Vagina (tissue), 2 donors: ENCODE data around the gene DEPP1. TPM values are rescaled to one million over a fixed set of nuclear protein-coding genes. Genes with fewer than 3 reads are reported as not detected.

Source experiments
- DNase-seq, 2 donors: peaks; one replicate each; pipeline ENCODE4 v3.0.0-alpha.2; 2017; ENCODE audit errors: extremely low spot score in 2 of 2
- H3K27ac ChIP-seq: fragments of 200-600 bp; sonication (generic); one replicate; pipeline ENCODE4 v1.5.1; 2019
- H3K27me3 ChIP-seq: fragments of 200-600 bp; sonication (generic); one replicate; pipeline ENCODE4 v1.5.1; 2019
- H3K36me3 ChIP-seq, 2 donors: fragments of 200-600 bp; sonication (generic); one replicate each; pipeline ENCODE4 v1.5.1; 2017 to 2019
- H3K4me1 ChIP-seq: fragments of 200-600 bp; sonication (generic); one replicate; pipeline ENCODE4 v1.5.1; 2019
- H3K4me3 ChIP-seq, 2 donors: fragments of 200-600 bp; sonication (generic); 1 replicate in 1 of 2; 2 replicates in 1 of 2; pipeline ENCODE4 v1.5.1; 2016 to 2019
- H3K9me3 ChIP-seq: fragments of 200-600 bp; sonication (generic); one replicate; pipeline ENCODE4 v1.5.1; 2019
- CTCF ChIP-seq, 3 experiments: fragments of 450-650 bp in 2 of 3; fragments of 200-600 bp in 1 of 3; sonication (generic) in 1 of 3; IDR thresholded peaks; one replicate each; pipeline ENCODE4 v1.5.1; 2017 to 2019; ENCODE audit warnings: antibody characterized with exemption in 3 of 3, mild to moderate bottlenecking in 2 of 3, moderate library complexity in 2 of 3
- POLR2A ChIP-seq, 2 donors: fragments of 450-650 bp; IDR thresholded peaks; one replicate each; pipeline ENCODE4 v1.6.1; 2017; ENCODE audit warnings: antibody characterized with exemption in 2 of 2, mild to moderate bottlenecking in 2 of 2, moderate library complexity in 2 of 2
- POLR2AphosphoS5 ChIP-seq, 2 donors: sonication (generic); formaldehyde crosslinking; IDR thresholded peaks; one replicate each; pipeline ENCODE4 v1.9.0; 2017; ENCODE audit warnings: antibody characterized with exemption in 2 of 2, mild to moderate bottlenecking in 2 of 2, low read depth in 1 of 2; ENCODE audit not compliant: insufficient read depth in 1 of 2
- intact Hi-C: fragments of 100-400 bp; cut with DNase I; formaldehyde crosslinking; loops from one replicate; pipeline ENCODE4 v1.15.1; 2023
- total RNA-seq: library from RNA; depleted of rRNA; stranded (reverse); fragments of >200 nt; gene quantifications from one replicate; pipeline ENCODE4 v1.2.3, GENCODE V29; 2016

DEPP1 gene
- total RNA-seq, 1 donor from 2014 or later, result 155 TPM

- Histone ChIP-seq H3K27me3 (no peaks in the 10 kb centered on the region), H3K27ac (no peak overlapping the region), H3K4me1 (peaks cover 17% of the 10 kb centered on the region), H3K9me3 (no peaks in the 10 kb centered on the region), H3K36me3 (no peaks in the 10 kb centered on the region), H3K4me3 (no peak overlapping the region)
- intact Hi-C loops, result no loop called here
- no peak for DNase-seq
- no peak for TF ChIP-seq POLR2AphosphoS5 (IDR thresholded peaks at IDR 0.05; ENCODE audit: insufficient read depth in 1 of 2, low read depth in 1 of 2)
- no peak for TF ChIP-seq POLR2A (IDR thresholded peaks at IDR 0.05)
- no peak for TF ChIP-seq CTCF (IDR thresholded peaks at IDR 0.05)
Measured at GRCh38 chr10:44938956-44939355, 39.7 kb downstream of the DEPP1 start.

- DNase-seq, result no peak
- intact Hi-C loops, result no loop called here
- Histone ChIP-seq H3K27ac (no peak overlapping the region), H3K4me1 (peaks cover 22% of the 10 kb centered on the region), H3K36me3 (no peaks in the 10 kb centered on the region), H3K9me3 (no peaks in the 10 kb centered on the region), H3K27me3 (no peaks in the 10 kb centered on the region), H3K4me3 (no peak overlapping the region)
- TF ChIP-seq POLR2AphosphoS5 (IDR thresholded peaks at IDR 0.05; ENCODE audit: insufficient read depth in 1 of 2, low read depth in 1 of 2), result no peak
- TF ChIP-seq CTCF (IDR thresholded peaks at IDR 0.05), result no peak
- TF ChIP-seq POLR2A (IDR thresholded peaks at IDR 0.05), result no peak
Measured at GRCh38 chr10:44937196-44938005, 41.2 kb downstream of the DEPP1 start.

- Histone ChIP-seq H3K27ac (no peak overlapping the region), H3K4me3 (no peak overlapping the region), H3K27me3 (no peaks in the 10 kb centered on the region), H3K36me3 (no peaks in the 10 kb centered on the region), H3K4me1 (peaks cover 22% of the 10 kb centered on the region), H3K9me3 (no peaks in the 10 kb centered on the region)
- intact Hi-C loops, result no loop called here
- TF ChIP-seq POLR2A (IDR thresholded peaks at IDR 0.05) (no peak), CTCF (IDR thresholded peaks at IDR 0.05) (no peak), POLR2AphosphoS5 (IDR thresholded peaks at IDR 0.05; ENCODE audit: insufficient read depth in 1 of 2, low read depth in 1 of 2) (no peak)
- no peak for DNase-seq
Measured at GRCh38 chr10:44936314-44936975, 42.2 kb downstream of the DEPP1 start.

GRCh38 chr10:44935966-44936295 lies 42.7 kb downstream of the DEPP1 start:
- intact Hi-C loops, result no loop called here
- Histone ChIP-seq H3K4me3 (no peak overlapping the region), H3K4me1 (peaks cover 22% of the 10 kb centered on the region), H3K36me3 (no peaks in the 10 kb centered on the region), H3K27me3 (no peaks in the 10 kb centered on the region), H3K9me3 (no peaks in the 10 kb centered on the region), H3K27ac (no peak overlapping the region)
- no peak for DNase-seq
- no peak for TF ChIP-seq POLR2A (IDR thresholded peaks at IDR 0.05)
- no peak for TF ChIP-seq POLR2AphosphoS5 (IDR thresholded peaks at IDR 0.05; ENCODE audit: insufficient read depth in 1 of 2, low read depth in 1 of 2)
- TF ChIP-seq CTCF (IDR thresholded peaks at IDR 0.05), result no peak
